Measurements from ENCODE around the gene PLXNA2. TPM values are rescaled to one million over a fixed set of nuclear protein-coding genes. Genes with fewer than 3 reads are reported as not detected.

PLXNA2 gene
- total and polyA plus RNA-seq, 2 donors (not counting 3 experiments of a cell fraction or from before 2014, with no cell fraction given) = 42.6 to 229 TPM

DNA sequence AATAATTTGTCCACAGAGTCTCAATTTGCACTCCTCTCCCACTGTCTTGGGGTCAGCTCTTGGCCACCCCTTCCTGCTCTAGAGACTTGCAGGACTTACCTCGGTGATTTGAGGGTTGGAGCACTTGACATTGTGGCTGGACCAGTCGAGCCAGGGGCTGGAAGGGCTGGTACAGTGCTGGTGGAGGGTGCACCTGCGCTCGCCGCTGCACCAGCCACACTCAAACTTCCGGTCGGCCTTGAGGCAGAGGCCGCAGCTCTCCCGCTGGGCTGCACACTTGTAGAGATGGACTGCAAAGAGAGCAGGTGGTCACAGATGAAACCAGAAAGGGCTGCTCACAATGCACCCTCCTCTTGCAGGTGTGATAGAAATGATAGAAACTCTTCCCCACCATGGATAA lies 165.0 kb downstream of the PLXNA2 start:
- intact Hi-C loops (cut with micrococcal nuclease) = no loop called here
- no peaks in the 10 kb centered on the region for H3K9me3 ChIP-seq (replicated peaks; ENCODE audit: control insufficient read depth, insufficient read depth, low read length)
- ChIA-PET POLR2A (no interaction called here), CTCF (interaction anchor here (1.1 kb wide), 1 partner anchor 161 kb away, joined by 3 read pairs; no protein-coding TSS in a partner anchor)
- no peak for DNase-seq (ENCODE audit: low read depth, low spot score)
- peaks cover 22 to 44% of the 10 kb centered on the region in 2 experiments for H3K36me3 ChIP-seq (ENCODE audit: control insufficient read depth in 2 of 2, extremely low read depth in 1 of 2, insufficient read depth in 2 of 2, low read length in 2 of 2)
- H3K4me3 ChIP-seq (replicated peaks in 1 of 3; ENCODE audit: insufficient read depth in 1 of 3, low read depth in 1 of 3, low read length in 3 of 3) = no peak overlapping the region
- H3K9ac ChIP-seq (replicated peaks; ENCODE audit: extremely low read depth, insufficient read depth, low read length) = no peak overlapping the region
- no TSS peak for BruUV-seq (replicated peaks)
- no peaks in the 10 kb centered on the region for H3K79me2 ChIP-seq (ENCODE audit: control insufficient read depth, insufficient read depth, low read length)
- dilution Hi-C loops (cut with MboI; ENCODE audit: extremely low pct_ligation_motif_present, low sequenced_read_pairs) = no loop called here
- no peaks in the 10 kb centered on the region for H3K9me1 ChIP-seq (replicated peaks; ENCODE audit: control insufficient read depth, extremely low read depth, insufficient read depth, low read length)
- TF ChIP-seq, protein P1, sequence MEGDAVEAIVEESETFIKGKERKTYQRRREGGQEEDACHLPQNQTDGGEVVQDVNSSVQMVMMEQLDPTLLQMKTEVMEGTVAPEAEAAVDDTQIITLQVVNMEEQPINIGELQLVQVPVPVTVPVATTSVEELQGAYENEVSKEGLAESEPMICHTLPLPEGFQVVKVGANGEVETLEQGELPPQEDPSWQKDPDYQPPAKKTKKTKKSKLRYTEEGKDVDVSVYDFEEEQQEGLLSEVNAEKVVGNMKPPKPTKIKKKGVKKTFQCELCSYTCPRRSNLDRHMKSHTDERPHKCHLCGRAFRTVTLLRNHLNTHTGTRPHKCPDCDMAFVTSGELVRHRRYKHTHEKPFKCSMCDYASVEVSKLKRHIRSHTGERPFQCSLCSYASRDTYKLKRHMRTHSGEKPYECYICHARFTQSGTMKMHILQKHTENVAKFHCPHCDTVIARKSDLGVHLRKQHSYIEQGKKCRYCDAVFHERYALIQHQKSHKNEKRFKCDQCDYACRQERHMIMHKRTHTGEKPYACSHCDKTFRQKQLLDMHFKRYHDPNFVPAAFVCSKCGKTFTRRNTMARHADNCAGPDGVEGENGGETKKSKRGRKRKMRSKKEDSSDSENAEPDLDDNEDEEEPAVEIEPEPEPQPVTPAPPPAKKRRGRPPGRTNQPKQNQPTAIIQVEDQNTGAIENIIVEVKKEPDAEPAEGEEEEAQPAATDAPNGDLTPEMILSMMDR (IDR thresholded peaks at IDR 0.05; ENCODE audit: extremely low read depth in 1 of 2, insufficient read depth in 1 of 2, low read depth in 1 of 2, low read length in 2 of 2) = no peak
- no peak for TF ChIP-seq POLR2AphosphoS5 (IDR thresholded peaks at IDR 0.05; ENCODE audit: insufficient read depth, low read depth, low read length)
- TF ChIP-seq, protein P2, sequence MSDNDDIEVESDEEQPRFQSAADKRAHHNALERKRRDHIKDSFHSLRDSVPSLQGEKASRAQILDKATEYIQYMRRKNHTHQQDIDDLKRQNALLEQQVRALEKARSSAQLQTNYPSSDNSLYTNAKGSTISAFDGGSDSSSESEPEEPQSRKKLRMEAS (IDR thresholded peaks at IDR 0.05; ENCODE audit: insufficient read depth, insufficient read length) = no peak
- TF ChIP-seq EZH2 (IDR thresholded peaks at IDR 0.05; ENCODE audit: borderline replicate concordance, low read depth, low read length, severe bottlenecking) = no peak
- peak; percentile 11 for TF ChIP-seq POLR2A (IDR thresholded peaks at IDR 0.05; ENCODE audit: low read depth, low read length)
- TF ChIP-seq GATA2 (IDR thresholded peaks at IDR 0.05; ENCODE audit: insufficient read depth, insufficient read length, low read depth, low read length) = no peak
- no peaks in the 10 kb centered on the region for H3K4me1 ChIP-seq (ENCODE audit: control insufficient read depth, extremely low read depth, insufficient read depth, low read length)
- no peak overlapping the region for H3K4me2 ChIP-seq (ENCODE audit: insufficient read depth, low read length)
- no peak for FAIRE-seq
- H2AFZ ChIP-seq (ENCODE audit: low read depth, low read length) = no peak overlapping the region
- no peaks in the 10 kb centered on the region for H3K27me3 ChIP-seq (ENCODE audit: control insufficient read depth in 2 of 2, insufficient read depth in 2 of 2, low read length in 2 of 2)
- no peaks in the 10 kb centered on the region for H4K20me1 ChIP-seq (replicated peaks; ENCODE audit: control insufficient read depth, extremely low read depth, insufficient read depth, low read length)
- no peak overlapping the region for H3K27ac ChIP-seq (ENCODE audit: insufficient read depth, low read depth, low read length)
